H4 (cell line): ENCODE measurements around the gene USP13. TPM values are rescaled to one million over a fixed set of nuclear protein-coding genes. Genes with fewer than 3 reads are reported as not detected.

Experiments used
- DNase-seq: peaks from one replicate; pipeline ENCODE4 v3.0.0-alpha.2; 2015; ENCODE audit warnings: low spot score
- total RNA-seq: library from RNA; depleted of rRNA; stranded (reverse); fragments of >200 nt; shearing (Covaris generic); gene quantifications from 2 replicates; pipeline ENCODE4 v1.2.3, GENCODE V29; 2014

The USP13 gene
- total RNA-seq, 1 experiment from 2014 or later, result 10.3 TPM

DNA sequence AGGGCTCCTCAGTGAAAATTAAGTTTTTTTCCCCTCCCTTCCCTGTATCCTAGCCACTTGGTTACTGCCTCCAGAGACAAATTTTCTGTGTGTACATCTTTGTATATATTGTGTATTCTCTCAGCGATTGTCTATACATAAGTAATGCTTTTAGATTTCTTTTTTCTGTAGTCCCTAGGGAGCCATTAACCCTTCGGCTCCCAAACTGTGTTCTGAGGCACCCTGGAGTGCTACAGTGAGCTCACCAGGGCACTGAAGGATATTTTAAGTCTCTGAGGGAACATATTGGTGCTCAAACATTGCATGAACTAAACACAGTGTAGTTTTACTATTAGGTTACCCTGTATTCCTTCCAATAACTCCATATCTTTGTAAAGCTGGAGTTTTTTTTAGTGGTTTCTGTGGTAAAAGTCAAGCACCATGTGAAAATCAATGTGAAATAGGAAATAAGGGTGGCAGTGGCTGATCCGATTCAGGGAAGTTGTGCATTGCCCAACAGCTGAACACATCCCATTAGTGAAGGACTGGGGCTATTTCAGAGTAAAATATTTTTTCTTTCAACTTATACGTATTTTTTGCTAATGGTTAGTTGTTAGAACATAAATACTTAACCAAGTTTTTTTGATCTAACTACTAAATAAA is 43.0 kb downstream of the USP13 start:
- no peak for DNase-seq

DNA sequence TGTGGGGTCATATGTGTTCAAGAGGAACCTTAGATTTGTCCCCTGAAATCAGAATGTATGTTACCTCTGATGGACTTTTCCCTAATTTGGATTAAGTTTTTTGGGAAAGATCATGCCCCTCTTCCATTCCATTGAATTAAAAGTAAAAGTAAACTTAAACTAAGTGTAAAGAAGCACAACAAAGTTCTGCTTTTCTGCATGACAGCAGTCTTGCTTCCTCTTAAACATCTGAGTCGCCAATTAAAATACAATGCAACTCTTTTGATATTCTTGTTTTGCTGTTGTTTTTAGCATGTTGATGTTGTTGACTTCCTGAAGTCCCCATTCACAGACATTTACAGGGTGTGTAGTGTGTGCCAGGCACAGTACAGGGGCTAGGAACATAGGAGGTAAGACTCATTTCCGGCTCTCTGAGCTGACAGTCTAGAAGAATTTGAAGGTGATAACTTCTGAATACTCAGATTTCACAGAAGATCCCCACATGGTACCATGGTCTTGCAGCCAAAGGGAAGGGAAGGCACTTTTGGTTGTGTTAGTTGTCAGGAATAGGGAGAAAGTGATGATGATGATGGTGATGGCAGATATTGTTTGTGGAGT is 45.0 kb downstream of the USP13 start:
- no peak for DNase-seq

DNA sequence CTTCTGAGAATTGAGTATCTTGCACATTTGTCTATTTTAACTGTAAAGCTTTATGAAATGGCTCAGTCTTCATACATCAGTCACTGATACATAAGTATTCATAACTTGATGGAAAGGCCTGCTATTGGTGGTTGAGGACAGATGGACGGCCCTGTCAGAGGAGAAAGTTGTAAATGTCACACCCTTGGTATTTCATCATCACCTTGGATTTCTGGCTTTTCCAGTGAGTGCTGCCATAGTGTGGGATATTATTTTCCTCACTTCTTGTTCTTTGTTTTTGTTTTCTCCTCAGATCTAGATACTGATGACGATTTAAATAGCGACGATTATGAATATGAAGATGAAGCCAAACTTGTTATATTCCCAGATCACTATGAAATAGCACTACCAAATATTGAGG is 47.9 kb downstream of the USP13 start:
- DNase-seq, result no peak

DNA sequence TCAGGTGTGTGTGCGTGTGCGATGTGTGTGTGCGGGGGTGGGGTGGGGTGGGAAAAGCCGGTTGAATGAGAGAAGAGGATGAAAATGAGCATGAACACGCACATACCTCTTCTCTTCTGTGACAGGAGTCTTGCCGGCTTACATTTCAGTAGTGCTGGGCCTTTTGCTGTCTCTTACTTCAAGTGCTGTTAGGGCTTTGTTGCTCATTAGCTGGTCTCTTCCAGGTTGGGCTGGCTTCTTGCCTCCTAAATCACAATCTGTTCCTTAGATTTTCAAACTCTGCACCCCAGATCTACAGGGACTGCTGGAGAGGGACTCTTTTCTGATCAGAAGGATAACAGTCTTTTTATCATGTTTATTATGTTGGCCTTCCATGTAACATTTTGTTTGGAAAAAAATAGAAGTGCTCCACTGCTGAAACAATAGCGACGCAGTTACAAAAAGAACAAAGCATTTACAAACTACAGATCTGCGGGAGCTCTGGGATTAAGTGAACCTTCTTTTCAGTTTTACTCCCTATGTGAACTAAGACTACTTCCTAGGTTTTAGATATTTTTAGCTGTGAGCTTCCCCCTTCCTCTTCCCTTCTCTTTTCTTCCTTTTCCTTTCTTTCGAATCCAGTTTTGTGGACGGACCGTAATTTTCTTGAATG is 48.5 kb downstream of the USP13 start:
- no peak for DNase-seq

DNA sequence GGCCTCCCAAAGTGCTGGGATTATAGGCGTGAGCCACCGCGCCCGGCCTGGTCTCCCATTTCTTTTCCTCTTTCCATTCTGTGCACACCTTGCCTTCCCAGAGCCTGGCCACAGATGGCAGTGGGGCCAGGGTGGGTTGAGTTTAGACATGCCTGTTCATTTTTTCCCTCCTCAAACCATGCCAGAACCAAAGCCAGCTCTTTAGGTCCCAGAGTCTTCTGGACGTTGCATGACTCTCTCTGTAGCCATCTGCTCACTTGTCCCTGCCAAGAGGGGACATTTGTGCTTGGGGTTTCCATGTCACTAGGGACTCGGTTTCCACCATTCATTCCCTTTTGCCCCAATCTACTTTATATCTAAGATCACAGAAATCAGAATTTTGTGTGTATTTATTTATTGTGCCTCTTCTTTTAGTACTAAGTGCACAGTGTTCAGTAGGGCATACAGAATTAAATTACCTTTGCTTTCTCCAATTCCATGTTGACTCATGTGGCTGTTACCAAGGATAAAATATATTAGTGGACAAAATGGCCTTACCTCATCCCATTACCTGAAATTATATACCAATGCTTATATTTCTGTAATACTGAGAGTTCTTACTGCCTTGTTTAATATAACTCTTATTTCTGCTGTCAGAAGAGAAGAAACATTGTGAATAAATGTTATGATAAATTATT is 49.6 kb downstream of the USP13 start:
- DNase-seq, result no peak

DNA sequence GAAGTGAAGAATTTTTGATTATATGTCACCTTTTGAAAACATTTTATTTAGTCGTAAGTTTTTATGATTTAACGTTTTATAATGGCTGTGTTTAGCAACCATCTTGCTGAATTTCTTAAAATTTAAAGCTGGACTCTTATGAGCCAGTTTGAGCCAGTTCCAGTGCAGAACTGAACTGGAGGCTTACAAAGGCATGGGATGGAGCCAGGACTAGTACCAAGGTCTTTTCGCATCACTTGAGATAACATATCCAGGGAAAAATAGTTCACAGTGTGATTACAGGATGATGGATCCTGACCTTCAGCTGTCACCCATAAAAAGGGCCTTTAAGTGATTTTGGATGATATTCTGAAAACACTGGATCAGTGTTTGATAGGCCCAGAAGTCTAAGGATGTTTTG is 51.0 kb downstream of the USP13 start:
- no peak for DNase-seq

DNA sequence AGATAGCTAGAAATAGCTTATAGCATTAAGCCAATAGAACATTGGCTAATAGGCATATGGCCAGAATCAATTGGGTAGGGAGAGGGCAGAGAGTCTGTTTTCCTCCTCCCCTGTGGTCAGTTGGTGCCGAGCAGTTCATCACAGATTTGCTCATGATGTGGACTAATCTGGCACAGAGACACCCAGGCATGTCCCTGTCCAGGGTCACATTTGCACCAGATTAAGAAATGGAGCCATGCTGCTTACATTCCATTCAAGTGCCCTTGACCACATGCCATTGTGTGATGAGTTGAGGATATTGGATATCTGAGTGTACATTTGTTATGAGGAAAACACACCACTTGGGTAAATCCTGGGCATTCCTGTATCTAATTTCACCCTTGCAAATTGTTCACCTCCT is 53.4 kb downstream of the USP13 start:
- DNase-seq, result no peak

DNA sequence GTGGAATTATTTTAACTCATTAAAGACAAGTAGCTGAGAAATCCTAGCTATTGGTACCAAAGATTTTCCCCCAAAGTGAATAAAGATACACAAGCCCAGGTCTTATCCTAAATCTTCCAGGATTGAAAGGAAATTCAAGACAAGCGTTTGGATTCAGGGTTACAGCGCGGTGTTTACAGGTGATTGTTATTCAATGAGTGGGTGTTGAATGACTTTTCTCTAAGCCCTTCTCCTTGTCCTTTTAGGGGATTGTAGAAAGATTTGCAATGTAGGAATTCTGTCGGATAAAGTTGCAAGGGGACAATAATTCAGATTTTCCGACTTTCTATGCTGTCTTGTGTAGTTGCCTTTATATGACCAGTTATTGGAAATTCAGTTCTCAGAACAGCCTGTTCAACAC is 57.2 kb downstream of the USP13 start:
- DNase-seq, result no peak

DNA sequence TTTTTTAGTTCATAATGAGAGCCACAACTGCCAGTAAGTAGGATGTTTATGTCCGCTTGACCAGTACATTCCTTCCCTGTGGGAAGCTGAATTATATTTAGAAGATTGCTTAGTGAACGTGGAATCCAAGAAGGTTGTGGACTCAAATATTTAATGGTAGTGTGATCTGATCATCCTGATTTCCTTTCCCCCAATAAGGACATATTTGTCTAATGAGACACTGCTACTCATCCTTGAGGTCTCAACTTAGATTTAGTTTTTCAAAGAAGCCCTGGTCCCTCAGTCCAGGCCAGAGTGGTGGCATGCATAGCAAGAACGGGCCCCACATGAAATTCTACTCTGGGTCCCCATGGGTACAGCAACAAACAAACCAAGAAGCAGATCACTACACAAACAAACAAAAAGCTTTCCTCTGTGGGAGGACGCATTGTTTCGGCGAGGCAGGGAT is 60.8 kb downstream of the USP13 start:
- no peak for DNase-seq

DNA sequence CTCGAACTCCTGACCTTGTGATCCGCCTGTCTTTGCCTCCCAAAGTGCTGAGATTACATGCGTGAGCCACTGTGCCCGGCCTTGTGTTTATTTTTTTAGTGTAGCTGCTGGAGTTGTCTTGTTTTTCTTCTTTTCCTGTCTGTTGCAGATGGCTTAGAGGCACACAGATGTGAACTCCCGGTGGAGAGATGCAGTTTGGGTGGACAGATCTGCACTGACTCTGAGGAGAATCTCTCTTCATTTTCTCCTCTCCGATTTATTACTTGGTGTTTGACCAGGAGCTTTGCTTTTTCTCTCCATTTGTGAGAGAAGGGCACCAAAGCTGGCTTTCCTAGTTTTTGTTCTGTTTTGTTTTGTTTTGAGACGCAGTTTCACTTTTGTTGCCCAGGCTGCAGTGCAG is 62.7 kb downstream of the USP13 start:
- no peak for DNase-seq

DNA sequence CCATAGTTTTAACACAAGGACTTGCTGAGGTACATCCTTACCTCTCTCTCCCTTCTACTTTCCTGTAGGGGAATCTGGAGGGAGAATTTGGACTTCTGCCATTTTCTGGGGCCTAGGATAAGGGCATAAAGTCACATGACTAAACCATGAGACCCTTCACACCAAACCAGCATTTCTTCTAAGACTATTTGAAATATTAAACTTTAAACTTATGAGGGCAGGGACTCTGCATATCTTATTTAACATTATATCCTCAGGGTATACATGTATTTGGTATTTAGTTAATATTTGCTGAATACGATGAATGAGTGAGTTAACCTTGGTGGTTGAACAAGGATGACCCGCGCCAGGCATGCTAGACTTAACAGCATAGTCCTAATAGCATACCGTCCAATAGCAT is 63.4 kb downstream of the USP13 start:
- DNase-seq, result no peak

DNA sequence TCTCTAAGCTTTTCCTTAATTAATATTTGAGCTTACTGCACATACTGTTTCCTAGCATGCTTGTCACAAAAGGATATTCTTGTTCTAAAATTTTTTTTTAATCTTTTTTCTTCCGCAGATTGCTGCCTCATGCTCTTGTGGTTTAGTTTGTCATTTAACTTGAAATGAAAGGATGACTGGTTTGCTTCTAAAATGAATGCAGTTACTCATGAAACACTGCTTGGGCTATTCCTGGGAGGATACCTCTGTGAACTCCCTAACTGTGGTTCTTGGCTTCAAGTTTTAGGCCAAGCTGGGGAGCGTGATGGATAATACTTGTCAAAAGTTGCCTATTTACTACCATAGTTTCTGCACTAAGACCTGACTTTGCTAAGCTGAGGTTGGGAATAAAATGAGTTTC is 64.0 kb downstream of the USP13 start:
- DNase-seq, result no peak

DNA sequence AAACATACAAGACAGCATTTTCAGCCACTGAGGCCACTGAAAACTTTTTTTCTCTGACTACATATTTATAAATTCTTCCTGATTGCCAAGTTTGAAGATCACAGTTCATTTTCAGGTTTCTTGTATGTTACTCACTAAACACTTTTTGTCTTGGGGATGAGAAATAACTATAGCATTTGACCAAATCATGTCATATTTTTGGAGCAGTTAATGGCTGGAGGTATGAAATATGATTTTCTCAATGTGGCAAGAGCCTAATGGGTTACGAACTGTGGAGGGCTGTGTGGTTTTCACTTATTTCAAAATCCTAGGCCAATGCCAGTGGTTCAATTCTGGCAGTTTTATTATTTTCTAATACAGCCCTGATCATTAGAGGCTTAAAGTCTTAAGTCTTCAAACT is 64.4 kb downstream of the USP13 start:
- DNase-seq, result no peak

DNA sequence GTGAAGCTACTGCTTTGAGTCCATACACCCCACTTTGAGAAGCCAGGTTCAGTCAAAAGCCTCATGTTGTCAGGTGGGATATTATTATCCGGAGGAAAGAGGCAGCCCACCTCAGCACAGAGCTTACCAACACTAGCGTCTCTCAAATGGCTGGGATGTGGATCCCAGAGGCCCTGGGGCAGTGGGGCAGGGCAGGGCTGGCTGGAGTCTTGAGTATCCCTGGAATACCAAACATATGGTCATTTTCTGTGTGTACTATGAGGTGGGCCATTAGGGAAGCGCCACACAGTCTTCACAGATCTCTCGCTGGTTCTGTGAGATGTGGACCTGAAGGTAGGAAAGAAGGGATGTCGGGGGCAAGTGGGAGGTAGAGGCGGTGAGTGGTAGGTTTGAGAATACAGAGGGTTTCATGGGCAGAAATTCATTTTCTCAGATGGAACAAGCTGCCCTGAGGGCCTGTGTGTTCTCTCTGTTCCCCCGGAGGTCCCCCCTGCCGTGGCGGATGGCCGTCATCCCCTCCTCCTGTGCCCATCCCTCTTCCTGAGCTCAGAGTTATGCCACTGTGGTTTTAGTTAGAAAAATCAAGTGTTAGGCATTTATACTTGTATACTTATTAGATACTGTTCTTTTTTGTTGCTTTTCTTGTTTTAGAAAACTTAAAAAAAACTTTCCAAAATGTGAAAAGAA is 66.4 kb downstream of the USP13 start:
- DNase-seq, result no peak

DNA sequence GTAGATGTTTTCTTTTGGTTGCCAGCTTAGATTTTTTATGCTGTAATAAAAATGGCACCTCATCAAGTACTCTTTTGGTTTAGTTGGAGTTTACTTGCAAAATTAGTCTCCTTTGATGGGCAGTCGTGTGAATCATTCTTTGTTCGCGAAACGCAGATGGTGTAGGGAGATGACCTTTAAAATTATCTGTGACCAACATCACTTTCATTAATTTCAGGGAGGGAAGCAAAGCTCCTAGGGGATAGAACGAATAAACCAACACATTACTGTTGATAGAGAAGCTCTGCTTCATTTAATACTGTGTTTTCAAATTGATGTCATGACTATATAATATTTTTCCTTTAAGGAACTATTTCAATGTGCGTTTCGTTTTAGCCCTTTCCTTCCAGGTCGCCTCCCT is 67.4 kb downstream of the USP13 start:
- DNase-seq, result no peak

DNA sequence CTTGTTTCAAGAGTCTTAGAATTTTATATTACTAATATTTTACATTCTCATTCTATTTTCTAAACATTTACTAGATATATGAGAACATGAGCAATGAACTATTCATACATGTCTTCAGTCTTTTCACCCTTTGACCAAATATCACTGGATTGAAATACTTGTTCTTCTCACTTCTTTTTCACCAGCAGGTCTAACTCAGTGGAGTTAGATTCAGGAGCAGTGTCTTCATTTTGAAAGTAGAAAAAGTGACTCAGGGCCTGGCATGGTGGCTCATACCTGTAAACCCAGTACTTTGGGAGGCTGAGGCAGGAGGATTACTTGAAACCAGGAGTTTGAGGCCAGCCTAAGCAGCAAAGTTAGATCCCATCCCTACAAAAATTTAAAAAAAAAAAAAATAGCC is 70.8 kb downstream of the USP13 start:
- DNase-seq, result no peak

DNA sequence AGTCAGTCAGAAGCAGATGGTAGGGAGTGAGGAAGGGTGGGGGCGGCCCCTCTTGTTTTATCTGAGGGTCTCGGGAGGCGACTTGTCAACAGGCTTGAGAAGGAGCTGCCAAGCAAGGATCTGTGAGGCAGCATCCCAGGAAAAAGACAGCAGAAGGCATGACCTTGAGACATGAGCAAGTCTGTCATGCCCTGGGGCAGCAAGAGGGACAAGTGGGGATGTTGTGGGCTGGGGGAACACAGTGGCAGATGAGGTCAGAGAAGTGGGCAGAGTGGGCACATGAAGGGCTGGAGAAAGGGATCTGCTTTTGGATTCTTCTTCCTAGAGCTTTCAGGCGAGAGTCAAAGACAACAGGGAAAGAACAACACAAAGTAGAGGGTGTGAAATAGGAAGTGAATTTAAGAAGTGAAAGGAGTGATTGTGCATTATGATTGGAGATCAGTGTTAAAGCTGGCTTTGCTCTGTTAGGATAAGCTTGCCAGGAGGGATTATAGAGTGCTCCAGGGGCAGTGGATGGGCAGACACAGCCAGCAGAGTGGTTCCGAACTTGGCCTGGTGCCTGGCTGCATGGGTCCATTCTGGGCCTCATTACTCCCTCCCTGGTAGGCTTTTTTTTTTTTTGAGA is 73.3 kb downstream of the USP13 start:
- no peak for DNase-seq

DNA sequence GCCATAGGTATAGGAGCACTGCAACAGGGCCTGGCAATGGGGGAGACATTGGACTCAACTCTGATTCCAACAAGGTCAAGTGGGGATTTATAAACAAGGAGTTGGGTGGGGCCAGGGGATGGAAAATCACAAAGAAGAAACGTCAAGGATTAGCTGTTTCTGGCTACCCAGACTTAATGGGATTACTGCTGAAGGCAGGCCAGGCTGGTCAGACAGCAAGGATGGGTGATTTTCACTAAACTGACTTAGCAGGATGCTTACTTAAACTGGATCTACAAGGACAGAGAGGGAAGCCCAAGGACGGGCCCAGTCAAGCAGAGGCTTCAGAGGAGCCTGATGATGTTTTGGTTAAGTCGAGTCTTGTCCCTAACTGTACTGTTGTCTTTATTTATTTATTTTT is 76.2 kb downstream of the USP13 start:
- DNase-seq, result no peak

DNA sequence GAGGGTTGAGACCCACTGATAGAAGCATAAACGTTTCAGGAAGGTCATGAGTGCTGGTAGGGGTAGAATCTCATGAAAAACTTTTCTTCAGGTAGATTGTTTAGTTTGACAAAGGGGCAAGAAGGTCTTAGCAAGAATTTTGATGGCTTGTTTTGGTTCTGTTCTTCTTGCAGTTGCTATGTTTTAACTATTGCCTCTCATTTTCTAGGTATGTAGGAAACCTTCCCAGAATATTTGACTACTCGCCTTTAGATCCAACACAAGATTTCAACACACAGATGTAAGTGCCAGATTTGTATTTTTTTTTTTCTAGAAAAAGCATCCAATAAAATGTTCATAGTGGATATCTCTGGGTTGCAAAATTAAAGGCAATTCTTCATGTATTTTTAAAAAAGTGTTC is 77.1 kb downstream of the USP13 start:
- DNase-seq, result no peak

DNA sequence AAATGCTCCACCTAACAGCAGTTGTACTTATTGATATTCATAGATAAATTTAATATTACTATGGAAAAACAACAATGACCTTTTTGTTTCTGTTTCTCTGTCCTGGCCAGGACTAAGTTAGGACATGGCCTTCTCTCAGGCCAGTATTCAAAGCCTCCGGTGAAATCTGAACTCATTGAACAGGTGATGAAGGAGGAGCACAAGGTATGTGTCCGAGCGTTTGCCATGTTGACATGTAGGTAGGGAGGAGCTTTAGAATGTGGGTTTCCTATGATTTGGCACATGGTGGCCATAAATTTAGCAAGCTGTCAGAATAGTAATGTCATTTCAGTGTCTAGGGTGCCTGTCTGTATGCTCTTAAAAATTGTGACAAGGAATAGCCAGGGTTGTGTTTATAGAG is 77.7 kb downstream of the USP13 start:
- DNase-seq, result no peak

DNA sequence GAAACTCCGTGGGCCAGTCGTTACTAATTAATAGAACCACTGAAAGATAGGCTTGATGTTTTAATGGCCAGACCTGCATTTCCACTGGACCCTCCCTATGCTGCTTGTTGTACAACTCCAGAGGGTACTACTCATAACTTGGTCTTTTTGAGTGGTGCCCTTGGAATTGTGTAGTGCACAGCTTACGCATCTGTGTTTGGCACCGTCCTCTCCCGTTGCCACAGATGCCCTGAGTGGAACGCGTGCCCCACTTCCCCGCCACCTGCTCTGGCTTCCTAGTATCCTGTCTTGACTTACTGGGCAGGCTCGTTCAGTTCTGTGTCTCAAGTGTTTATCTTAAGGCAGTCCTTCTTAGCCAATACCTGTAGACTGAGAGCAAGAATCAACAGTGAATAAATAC is 78.7 kb downstream of the USP13 start:
- no peak for DNase-seq
